Activated CD4-positive, alpha-beta T cell treated with anti-CD3 and anti-CD28 coated beads, Interleukin-2, amount 50 U/mL, for 48 hours (primary cell): Measurements from ENCODE around the gene SNX21.
"Not testable (repeated sequence)": the region's sequence is repeated elsewhere in the genome, so short reads cannot be mapped to it uniquely, and the experiment has no call there.

Experiments
- DNase-seq, 2 experiments: peaks; one replicate each; pipeline ENCODE4 v3.0.0-alpha.2; 2020

The SNX21 gene, protein sequence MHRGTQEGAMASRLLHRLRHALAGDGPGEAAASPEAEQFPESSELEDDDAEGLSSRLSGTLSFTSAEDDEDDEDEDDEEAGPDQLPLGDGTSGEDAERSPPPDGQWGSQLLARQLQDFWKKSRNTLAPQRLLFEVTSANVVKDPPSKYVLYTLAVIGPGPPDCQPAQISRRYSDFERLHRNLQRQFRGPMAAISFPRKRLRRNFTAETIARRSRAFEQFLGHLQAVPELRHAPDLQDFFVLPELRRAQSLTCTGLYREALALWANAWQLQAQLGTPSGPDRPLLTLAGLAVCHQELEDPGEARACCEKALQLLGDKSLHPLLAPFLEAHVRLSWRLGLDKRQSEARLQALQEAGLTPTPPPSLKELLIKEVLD

DNA sequence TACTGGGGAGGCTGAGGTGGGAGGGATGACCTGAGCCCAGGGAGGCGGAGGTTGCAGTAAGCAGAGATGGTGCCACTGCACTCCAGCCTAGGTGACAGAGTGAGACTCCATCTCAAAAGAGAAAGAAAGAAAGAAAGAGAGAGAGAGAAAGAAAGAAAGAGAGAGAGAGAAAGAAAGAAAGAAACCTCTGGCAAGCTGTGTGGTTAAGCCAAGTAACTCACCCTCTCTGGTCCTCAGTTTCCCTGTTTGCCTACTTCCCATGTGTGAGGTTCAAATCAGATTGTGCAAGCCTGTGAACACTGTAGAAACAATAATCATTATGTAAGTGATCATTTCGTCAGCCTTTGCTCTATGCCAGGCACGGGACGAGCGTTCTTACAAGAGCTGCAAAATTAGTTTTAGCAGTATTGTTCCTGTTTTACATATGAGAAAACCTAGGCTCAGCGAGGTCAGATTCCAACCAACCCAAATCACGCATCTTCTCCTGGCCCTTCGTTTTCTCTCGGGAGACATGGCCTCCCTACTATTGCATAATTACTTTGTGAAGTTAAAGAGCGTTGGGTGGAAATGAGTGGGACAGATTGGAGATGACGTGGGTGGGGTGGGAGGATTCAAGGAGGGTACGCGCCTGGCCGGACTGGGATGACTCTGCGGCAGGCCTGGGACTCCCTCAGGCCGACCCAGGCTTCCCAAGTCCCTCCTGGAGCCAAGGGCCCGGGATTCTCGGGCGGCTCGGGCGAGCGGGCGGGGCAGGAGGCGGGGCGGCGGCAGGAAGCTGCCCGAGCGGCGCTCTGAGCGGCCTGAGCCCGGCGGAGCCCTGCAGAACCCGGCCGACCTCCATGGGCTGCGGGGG lies at the start of gene SNX21:
Gene SNX21, plus strand, starts transcription at position 770 of the 853 bp plus-strand sequence. CDS start 121 bp downstream, outside the sequence.
- peak; percentile 29 to 41 for DNase-seq

DNA sequence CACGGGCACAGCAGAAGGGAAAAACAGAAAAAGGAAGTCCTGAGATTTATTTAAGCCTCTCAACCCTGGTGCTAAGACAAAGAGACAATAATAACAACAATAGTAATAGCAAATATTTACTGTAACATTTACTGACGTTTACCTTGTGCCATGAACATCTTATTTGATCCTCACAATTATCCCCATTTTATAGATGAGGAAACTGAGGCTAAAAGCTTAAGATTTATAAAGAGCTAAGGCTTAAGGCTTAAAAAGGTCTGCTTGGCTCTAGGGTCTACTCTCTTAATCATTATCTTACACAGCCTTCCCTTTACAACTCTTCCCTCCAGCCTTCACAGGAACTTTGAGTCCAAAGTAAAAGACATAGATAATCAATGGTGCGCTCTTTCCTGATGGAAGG lies 45.2 kb upstream of the SNX21 start:
- no peak for DNase-seq

DNA sequence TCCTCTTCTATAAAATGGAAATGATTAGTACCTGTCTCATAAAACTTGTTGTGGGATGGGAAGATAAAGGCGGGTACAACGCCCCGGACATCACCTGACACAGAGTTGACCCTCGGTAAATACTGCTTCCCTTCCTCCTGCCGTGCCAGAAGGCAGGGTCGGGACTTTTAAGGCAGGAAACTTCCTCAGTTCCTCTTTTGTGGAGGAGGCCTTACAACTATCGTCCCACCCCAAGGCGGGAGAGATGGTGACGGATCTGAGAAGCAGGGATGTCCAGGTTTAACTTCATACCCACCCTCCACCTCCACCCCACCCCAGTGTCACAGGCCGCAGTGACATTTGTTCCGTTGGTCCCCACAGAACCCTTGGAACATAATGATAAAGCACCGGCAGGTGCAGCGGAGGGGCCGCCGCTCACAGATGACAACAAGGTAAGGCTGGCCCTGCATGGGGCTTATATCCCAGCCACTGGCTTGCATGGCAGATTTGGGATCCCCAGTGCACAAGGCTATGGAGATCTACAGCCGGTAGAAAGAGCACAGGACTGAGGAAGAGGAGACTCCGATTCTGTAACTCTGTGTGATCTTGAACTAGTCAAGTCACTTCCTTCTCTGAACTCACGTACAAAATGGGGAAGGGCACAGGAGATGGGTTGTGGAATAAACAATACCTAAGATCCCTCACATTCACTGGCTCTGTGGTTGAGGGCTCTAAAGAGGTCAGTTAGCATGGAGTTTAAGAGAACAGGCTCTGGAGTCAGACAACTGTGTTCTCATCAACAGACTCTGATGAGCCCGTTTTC lies 41.1 kb upstream of the SNX21 start:
- DNase-seq: peak in 1 of 2 experiments; percentile 7

DNA sequence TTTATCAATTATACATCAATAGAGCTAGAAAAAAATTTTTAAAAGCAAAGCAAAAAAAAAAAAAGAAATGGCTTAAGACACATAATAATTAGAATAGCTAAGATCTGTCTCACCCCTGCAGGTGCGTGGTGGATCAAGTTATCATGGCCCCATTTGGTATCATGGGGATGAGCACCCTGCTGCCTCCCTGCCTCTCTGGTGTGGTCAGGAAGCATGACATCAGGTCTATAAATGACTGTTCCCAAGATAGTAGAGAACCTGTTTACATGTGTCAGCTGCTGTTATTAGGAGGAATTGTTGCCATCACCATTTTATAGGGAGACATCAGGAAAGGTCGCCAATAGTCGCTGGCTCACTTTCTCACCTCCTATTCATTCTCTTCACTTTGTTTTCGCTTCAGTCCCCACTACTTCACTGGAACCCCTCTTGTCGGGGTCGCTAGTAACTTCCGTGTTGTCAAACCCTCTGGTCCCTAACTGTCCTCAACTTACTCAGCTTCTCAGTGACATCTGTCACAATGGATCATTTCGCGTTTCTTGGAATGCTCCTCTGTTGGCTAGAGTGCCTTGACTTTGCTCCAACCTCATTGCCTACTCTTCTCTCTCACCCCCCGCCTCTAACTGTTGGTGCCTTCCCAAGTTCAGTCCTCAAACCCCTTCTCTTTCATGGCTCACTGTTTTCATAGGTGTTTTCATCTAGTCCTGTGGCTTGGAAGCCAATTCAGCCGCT lies 37.1 kb upstream of the SNX21 start:
- no peak for DNase-seq

DNA sequence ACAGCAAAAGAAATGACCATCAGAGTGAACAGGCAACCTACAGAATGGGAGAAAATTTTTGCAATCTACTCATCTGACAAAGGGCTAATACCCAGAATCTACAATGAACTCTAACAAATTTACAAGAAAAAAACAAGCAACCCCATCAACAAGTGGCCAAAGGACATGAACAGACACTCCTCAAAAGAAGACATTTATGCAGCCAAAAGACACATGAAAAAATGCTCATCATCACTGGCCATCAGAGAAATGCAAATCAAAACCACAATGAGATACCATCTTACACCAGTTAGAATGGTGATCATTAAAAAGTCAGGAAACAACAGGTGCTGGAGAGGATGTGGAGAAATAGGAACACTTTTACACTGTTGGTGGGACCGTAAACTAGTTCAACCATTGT lies 36.1 kb upstream of the SNX21 start:
- DNase-seq: not testable (repeated sequence)

DNA sequence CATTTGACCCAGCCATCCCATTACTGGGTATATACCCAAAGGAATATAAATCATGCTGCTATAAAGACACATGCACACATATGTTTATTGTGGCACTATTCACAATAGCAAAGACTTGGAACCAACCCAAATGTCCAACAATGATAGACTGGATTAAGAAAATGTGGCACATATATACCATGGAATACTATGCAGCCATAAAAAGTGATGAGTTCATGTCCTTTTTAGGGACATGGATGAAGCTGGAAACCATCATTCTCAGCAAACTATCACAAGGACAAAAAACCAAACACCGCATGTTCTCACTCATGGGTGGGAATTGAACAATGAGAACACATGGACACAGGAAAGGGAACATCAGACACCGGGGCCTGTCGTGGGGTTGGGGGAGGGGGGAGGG lies 35.6 kb upstream of the SNX21 start:
- DNase-seq: not testable (repeated sequence)

DNA sequence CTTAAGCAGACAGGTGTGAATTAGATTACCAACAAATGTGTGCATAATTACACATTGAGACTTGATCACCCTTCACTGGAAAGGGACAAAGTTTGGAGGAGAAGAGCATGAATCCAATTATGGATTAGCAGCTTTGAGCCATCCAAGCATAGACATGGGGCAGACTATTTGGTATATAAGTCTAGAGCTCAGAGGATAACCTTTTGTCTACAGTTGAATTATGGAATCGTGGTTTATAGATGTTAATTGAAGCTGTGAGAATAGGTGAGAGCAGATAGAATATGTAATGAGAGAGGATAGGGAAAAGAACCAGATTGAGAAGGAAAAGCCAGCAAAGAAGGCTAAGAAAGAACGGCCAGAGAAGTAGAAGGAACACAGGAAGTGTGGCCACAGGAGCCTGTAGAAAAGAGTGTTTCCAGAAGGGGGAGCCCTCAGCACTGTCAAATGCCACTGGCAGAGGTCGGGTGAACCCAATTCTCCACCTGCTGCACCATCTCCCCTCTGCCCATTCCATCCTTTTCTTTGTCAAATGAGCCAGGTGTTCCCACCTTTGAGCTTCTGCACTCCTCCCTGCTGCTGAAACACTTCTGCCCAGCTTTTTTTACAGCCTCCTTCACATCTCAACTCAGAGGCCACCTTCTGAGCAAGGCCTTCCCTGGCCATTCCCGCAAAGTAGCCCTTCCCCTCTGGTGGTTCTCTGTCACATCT lies 34.5 kb upstream of the SNX21 start:
- DNase-seq: peak; percentile 63 to 73

DNA sequence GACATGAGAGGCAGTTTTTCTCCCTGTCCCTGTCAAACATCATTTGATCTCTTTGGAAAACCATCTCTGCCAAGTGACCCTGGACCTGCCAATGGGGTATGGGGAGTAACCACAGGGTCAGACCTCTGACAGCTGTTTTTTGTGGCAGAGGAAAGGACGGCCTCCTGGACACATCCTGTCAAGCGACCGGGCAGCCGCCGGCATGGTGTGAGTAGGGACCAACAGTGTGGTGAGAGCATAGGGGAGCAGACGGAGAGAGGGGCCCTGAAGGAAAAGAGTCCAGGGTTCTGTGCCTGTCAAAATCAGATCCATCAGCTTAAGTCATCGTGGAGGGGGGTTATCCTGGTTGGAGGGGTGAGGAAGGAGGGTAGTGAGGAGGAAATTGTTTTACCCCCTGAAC lies 31.7 kb upstream of the SNX21 start:
- DNase-seq: no peak

DNA sequence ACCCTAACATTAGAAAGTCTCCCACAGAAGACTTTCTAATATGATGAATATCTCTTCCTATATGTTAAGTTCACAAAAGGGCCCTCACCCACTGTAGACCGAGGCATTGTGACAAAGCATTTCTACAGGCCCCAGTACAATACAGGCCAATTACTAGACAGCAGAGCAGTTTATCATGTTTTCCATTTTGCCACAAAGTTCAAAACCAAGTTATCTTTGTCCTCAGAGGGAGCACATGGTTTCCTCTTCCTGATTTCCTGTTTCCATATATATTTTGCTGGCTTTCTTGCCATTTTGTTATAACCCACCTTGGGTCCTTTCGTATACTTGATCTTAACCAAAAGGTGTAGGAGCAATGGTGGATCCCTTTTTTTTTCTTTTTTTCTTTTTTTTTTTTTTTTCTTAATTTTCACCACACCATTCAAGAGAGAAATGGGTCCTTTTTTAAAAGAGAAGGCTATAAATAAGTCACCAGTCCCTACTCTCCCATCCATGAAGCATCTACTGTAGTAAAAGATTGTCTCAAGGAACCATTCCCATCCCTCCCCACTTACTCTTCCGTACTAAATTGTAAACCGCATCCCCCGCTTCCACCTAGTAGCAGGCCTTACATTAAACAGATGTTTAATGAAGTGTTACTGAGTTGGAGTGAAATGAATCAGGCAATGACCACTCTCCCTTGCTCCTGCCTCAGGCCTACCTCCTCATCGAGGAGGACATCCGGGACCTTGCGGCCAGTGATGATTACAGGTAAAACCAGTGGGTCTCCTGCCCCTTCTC lies 23.2 kb upstream of the SNX21 start:
- no peak for DNase-seq

DNA sequence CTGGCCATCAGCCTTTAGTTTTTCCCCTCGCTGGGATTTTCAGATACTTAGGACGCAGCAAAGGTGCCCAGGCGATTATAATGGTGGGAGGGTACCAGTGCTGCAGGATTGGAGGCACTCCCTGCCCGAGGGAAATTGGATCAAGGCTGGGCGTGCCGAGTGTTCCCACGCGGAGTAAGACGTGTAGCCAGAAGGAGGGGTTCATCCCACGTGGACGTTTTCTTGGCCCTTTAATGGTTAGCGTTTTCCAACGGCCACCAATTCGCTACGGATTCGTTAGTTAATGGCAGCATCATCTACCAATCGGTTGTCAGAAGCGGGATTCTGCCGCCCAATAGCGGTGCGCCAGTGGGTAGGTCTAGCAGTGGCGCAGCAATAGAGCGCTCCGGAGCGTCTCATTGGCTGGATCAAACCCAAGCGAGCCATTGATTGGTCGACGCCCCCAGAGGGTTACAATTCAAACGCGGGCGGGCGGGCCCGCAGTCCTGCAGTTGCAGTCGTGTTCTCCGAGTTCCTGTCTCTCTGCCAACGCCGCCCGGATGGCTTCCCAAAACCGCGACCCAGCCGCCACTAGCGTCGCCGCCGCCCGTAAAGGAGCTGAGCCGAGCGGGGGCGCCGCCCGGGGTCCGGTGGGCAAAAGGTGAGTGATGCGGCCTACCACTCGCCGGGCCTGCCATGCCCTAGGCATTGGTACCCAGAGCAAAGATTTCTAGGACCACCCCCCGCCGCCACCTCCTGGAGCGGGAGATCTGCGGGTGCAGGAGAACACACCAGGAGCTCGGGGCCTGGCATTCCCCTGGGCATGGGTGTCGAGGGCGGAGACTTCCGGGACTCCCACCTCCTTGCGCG lies 21.2 kb upstream of the SNX21 start, which contains the start of gene UBE2C:
Gene UBE2C, plus strand, starts transcription at position 488 of the 849 bp plus-strand sequence. Its CDS starts 52 bp downstream, at position 540.
- DNase-seq: peak; percentile 93 to 96

DNA sequence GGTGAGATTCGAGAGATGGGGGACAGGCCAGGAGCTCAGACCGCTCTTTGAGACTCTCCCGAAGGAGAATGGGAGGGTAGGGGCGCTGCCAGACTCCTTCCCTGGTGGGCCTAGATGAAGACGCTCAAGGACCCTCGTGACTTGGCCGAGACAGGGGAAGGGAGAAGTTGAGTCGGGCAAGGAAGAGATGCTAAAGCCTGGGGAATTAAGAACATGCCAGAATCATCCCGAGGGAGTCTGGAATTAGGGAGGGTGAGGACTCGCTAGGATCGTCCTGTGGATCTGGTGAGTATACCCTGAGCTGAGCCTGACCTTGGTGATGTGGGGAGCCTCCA lies 20.6 kb upstream of the SNX21 start:
- no peak for DNase-seq

DNA sequence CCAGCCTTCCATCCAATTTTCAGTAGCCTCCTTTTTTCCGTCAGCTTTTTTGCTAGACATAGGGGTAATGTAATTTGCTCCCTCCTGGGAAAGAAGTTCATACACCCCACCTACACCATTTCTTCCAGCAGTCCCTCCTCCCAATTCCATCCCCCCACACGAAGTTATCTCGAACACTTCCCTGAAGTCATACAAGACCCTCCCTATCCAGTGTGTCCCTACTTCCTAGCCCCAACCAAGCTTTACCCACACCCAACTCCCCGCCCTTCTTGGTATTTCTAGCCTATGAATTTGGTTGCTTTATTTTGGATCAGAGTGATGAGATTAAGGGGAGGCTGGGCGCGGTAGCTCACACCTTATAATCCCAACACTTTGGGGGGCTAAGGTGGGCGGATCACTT lies 20.1 kb upstream of the SNX21 start:
- DNase-seq: no peak

DNA sequence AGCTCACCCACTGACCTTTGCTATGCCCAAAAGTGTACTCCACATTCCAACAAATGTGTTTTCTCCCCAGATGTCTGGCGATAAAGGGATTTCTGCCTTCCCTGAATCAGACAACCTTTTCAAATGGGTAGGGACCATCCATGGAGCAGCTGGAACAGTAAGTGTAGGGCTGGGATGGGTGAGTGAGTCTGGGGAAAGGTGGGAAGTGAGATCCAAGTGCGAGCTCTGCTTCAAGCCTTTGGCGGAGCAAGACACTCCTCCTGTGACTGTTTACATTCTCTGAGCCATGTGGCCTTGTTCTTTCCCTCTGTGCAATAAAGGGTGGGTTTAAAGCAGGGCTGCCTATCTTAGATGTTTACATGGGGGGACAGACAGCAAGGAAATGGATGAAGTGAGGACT lies 19.3 kb upstream of the SNX21 start:
- DNase-seq: no peak

DNA sequence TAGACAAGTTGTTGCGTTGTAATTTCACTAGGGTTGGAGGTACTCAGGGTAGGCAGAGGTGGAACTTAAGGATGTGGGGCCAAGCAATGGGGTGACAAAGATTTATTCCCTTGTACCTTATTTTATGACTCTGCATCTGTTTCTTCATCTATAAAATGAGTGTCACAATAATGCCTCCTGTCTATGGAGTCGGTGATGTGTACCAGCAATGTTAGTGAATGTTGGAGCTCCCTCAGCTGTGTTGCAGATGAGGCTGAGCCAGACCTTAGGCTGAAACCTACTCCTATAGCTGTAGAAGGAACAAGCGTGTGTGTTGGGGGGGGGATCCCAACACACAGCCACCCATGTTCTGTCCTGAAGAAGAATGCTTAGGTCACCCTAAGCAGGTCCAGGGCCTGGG lies 16.6 kb upstream of the SNX21 start:
- DNase-seq: no peak

DNA sequence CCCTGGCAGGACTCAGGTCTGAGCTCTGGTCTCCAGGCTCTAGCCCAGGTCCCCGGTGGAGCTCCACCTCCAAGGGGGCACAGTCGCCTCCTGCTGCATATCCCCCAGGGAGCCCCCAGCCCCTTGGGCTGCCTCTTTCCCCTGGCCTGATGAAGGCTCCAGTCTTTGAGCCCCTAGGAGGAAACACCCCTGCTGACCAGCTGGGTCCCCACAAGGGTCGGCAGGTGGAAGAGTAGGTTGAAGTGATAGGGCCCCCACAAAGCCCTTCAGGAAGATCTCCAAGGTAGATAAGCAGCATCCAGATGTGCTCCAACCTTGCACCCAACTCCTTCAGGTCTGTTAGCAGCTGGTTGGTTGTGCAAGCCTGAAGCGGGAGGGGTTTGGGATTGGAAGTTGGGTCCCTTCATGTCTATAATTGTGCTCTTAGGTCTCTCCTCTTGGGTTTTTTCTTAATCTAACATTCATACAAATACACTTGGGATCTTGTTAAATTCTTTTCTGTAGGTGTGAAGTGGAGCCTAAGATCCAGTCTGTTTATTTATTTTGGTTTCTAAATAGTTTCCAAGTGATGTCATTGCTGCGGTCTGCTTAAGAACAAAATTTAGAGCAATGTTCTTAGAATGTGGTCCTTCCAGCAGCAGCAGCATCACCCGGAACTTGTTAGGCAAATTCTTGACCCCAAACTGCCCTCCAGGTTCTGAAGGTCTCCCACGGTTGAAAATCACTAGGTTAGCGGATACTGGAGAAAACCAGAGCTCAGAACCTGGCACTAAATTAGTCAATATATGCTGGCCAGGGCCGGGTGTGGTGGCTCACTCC lies 16.0 kb upstream of the SNX21 start:
- no peak for DNase-seq

DNA sequence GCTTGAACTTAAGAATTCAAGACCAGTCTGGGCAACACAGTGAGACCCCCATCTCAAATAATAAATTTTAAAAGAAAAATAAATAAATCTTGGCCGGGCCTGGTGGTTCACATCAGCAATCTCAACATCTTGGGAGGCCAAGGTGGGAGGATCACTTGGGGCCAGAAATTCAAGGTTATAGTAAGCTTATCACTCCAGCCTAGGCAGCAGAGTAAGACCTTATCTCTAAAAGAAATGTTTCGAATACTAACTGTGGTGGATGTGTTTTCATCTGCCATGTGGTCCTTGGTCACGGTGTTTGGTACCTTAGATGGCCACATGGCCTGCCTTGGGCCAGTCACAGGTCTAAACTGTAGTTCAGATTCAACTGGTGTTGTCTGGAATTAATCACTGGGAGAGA lies 15.4 kb upstream of the SNX21 start:
- no peak for DNase-seq

DNA sequence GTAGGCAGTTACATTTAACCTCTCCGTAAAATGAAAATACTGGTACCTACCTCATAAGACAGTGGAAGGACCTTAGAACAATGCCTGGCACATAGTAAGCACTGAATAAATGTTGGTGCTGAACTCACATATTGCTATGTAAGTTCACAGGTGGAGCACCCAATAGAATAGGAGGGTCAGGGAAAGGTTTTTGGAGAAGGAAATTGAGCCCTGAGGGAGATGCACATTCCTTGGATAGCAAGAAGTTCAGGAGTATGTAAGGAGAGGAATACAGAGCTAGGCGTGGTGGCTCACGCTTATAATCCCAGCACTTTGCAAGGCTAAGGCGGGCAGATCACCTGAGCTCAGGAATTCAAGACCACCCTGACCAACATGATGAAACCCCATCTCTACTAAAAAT lies 14.1 kb upstream of the SNX21 start:
- no peak for DNase-seq

DNA sequence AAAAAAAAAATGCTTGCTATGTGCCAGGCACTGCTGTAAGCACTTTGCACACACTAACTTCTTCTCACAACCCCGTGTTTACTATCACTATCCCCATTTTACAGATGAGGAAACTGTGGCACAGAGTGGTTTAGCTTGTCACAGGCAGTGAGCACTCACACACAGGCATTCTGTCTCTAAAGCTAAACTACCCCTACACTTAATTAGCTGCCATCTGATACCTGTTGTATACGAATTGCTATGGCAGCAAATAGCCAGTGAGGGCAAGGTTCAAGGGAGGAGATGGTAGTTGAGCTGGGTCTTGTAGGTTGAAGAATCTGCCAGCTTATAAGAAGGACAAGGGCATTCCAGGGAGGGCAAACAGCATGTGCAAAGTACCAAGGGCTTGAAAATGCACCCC lies 11.7 kb upstream of the SNX21 start:
- no peak for DNase-seq

DNA sequence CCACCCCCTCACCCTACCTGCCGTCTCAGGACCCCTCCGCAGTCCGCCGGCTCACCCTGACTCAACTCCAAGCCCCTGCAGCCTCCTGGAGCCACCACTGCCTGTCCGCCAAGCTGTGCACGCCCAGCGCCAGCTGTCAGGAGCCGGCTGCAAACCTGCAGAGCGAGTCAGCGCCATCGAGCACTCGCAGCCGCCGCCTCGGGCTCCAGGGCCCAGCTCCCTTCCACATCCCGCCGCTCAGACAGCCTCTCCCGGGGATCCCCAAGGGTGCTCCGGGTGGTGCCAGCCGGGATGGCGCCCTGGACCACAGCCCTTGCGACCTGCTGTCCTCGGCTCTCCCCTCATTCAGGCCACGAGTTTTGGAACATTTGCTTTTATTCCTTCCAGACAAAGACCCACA lies 10.7 kb upstream of the SNX21 start:
- no peak for DNase-seq
